OCI-LY7 (cell line): ENCODE results near the gene PCK1. TPM values are rescaled to one million over a fixed set of nuclear protein-coding genes. Genes with fewer than 3 reads are reported as not detected.

ENCODE experiments used
- BruUV-seq: library from RNA; stranded (reverse); fragments of 400-500 nt; replicated peaks from 2 replicates; lab custom pipeline; 2021; lab: Mats Ljungman, UMichigan
- CTCF ChIA-PET: fragments of 300-600 bp; sonication (Branson Sonifier 250); formaldehyde crosslinking; loops from one replicate; lab custom pipeline; 2022; ENCODE audit warnings: antibody characterized with exemption; ENCODE audit not compliant: unreplicated experiment; lab: Charles Lee
- POLR2A ChIA-PET: fragments of 300-600 bp; sonication (Branson Sonifier 250); formaldehyde crosslinking; loops from one replicate; lab custom pipeline; 2022; ENCODE audit warnings: antibody characterized with exemption; lab: Charles Lee
- DNase-seq: peaks from one replicate; pipeline ENCODE4 v3.0.0-alpha.2; 2015; ENCODE audit warnings: low spot score
- H2AFZ ChIP-seq: fragments of 200-600 bp; sonication (generic), shearing (Covaris generic); 2 replicates; pipeline ENCODE4 v1.6.1; 2014; ENCODE audit warnings: mild to moderate bottlenecking, antibody characterized with exemption, low read length, moderate library complexity
- H3K27ac ChIP-seq: fragments of 200-600 bp; sonication (generic); 2 replicates; pipeline ENCODE4 v1.5.1; 2014; ENCODE audit warnings: mixed run types, low read depth, mild to moderate bottlenecking, moderate library complexity, low read length, inconsistent platforms; ENCODE audit not compliant: poor library complexity, severe bottlenecking
- H3K36me3 ChIP-seq: fragments of 200-600 bp; sonication (generic); 2 replicates; pipeline ENCODE4 v1.6.1; 2014; ENCODE audit warnings: mild to moderate bottlenecking, antibody characterized with exemption, low read length, moderate library complexity, mixed read lengths; ENCODE audit not compliant: insufficient read depth
- H3K4me1 ChIP-seq: fragments of 200-600 bp; sonication (generic); 2 replicates; pipeline ENCODE4 v1.5.1; 2014; ENCODE audit warnings: mild to moderate bottlenecking, low read length; ENCODE audit not compliant: insufficient read depth, poor library complexity, severe bottlenecking
- H3K4me2 ChIP-seq: fragments of 200-600 bp; sonication (generic); 2 replicates; pipeline ENCODE4 v1.6.1; 2014; ENCODE audit warnings: mild to moderate bottlenecking, low read length
- H3K4me3 ChIP-seq: fragments of 200-600 bp; sonication (generic); 2 replicates; pipeline ENCODE4 v1.5.1; 2014; ENCODE audit warnings: mild to moderate bottlenecking, low read depth, low read length; ENCODE audit not compliant: poor library complexity, severe bottlenecking
- H3K79me2 ChIP-seq: fragments of 200-600 bp; sonication (generic); 2 replicates; pipeline ENCODE4 v1.6.1; 2016; ENCODE audit warnings: low read depth, mild to moderate bottlenecking, low read length, moderate library complexity, mixed read lengths; ENCODE audit not compliant: insufficient read depth
- H3K9me2 ChIP-seq: fragments of 200-600 bp; sonication (generic); 2 replicates; pipeline ENCODE4 v1.6.1; 2016; ENCODE audit warnings: mild to moderate bottlenecking, low read length, mixed read lengths; ENCODE audit not compliant: insufficient read depth
- H3K9me3 ChIP-seq: fragments of 200-600 bp; sonication (generic); 2 replicates; pipeline ENCODE4 v1.6.1; 2014; ENCODE audit warnings: mild to moderate bottlenecking, mixed run types, low read length, mixed read lengths
- H4K20me1 ChIP-seq: fragments of 200-600 bp; sonication (generic); 2 replicates; pipeline ENCODE4 v1.6.1; 2014; ENCODE audit warnings: mild to moderate bottlenecking, antibody characterized with exemption, low read length, moderate library complexity, mixed read lengths; ENCODE audit not compliant: insufficient read depth
- CTCF ChIP-seq: fragments of 200-600 bp; sonication (generic); conservative IDR thresholded peaks from 2 replicates; pipeline ENCODE4 v1.5.1; 2014; ENCODE audit warnings: mild to moderate bottlenecking, antibody characterized with exemption, low read length, moderate library complexity, mixed read lengths
- EZH2phosphoT487 ChIP-seq: fragments of 200-600 bp; sonication (generic); IDR thresholded peaks from 2 replicates; pipeline ENCODE4 v1.6.1; 2018; ENCODE audit warnings: low read depth, borderline replicate concordance, mild to moderate bottlenecking, mixed run types, antibody characterized with exemption, low read length, moderate library complexity, mixed read lengths
- intact Hi-C: fragments of 100-400 bp; cut with micrococcal nuclease; formaldehyde crosslinking; loops from one replicate; pipeline ENCODE4 v1.10.0; 2022; ENCODE audit not compliant: unreplicated experiment
- total RNA-seq, 2 experiments: library from RNA; depleted of rRNA in 1 of 2; stranded (reverse); fragments of >200 nt in 1 of 2; shearing (Covaris generic) in 1 of 2; gene quantifications; 2 replicates each; pipeline ENCODE4 v1.2.3, GENCODE V29; 2014 to 2022

The PCK1 gene
- total RNA-seq, 2 experiments from 2014 or later, result 6.9 to 13.0 TPM

GRCh38 chr20:57545927-57546662 is 14.8 kb upstream of the PCK1 start:
- Histone ChIP-seq H3K9me2 (no peaks in the 10 kb centered on the region), H3K79me2 (no peaks in the 10 kb centered on the region), H4K20me1 (no peaks in the 10 kb centered on the region), H3K36me3 (no peaks in the 10 kb centered on the region), H3K4me1 (no peaks in the 10 kb centered on the region), H3K4me2 (no peak overlapping the region), H2AFZ (no peak overlapping the region), H3K4me3 (no peak overlapping the region), H3K9me3 (no peaks in the 10 kb centered on the region), H3K27ac (no peak overlapping the region)
- intact Hi-C loops, result no loop called here
- TF ChIP-seq EZH2phosphoT487 (no peak), CTCF (no peak)
- CTCF ChIA-PET, result no interaction called here
- POLR2A ChIA-PET, result no interaction called here
- DNase-seq, result no peak
- BruUV-seq, result no TSS peak

GRCh38 chr20:57546956-57547649 is 13.8 kb upstream of the PCK1 start:
- no peaks in the 10 kb centered on the region for H3K9me2 ChIP-seq
- intact Hi-C loops, result no loop called here
- H3K36me3 ChIP-seq, result no peaks in the 10 kb centered on the region
- H2AFZ ChIP-seq, result no peak overlapping the region
- H3K27ac ChIP-seq, result no peak overlapping the region
- no peaks in the 10 kb centered on the region for H3K79me2 ChIP-seq
- BruUV-seq, result no TSS peak
- no peak overlapping the region for H3K4me3 ChIP-seq
- no peak overlapping the region for H3K4me2 ChIP-seq
- TF ChIP-seq CTCF (no peak), EZH2phosphoT487 (no peak)
- POLR2A ChIA-PET, result no interaction called here
- no peaks in the 10 kb centered on the region for H4K20me1 ChIP-seq
- H3K4me1 ChIP-seq, result no peaks in the 10 kb centered on the region
- CTCF ChIA-PET, result no interaction called here
- no peak for DNase-seq
- no peaks in the 10 kb centered on the region for H3K9me3 ChIP-seq
